IMR-90 (cell line): ENCODE results near the gene ZNHIT1.

Experiments
- BHLHE40 ChIP-seq: fragments of 150-350 bp; IDR thresholded peaks from 2 replicates; pipeline ENCODE4 v1.6.1; 2016; ENCODE audit warnings: mild to moderate bottlenecking, low read depth, low read length
- CEBPB ChIP-seq: IDR thresholded peaks from 2 replicates; pipeline ENCODE4 v1.6.1; 2012; ENCODE audit warnings: low read depth, low read length, improper control_type of control experiment
- FOS ChIP-seq: fragments of 150-350 bp; IDR thresholded peaks from 2 replicates; pipeline ENCODE4 v1.6.1; 2016; ENCODE audit warnings: low read depth, low read length
- MAFK ChIP-seq: IDR thresholded peaks from 2 replicates; pipeline ENCODE4 v1.6.1; 2012; ENCODE audit warnings: low read depth, low read length, improper control_type of control experiment
- MXI1 ChIP-seq: IDR thresholded peaks from 2 replicates; pipeline ENCODE4 v1.6.1; 2012; ENCODE audit warnings: low read depth, mild to moderate bottlenecking, low read length, moderate library complexity, borderline replicate concordance
- NFE2L2 ChIP-seq: fragments of 150-350 bp; IDR thresholded peaks from 2 replicates; pipeline ENCODE4 v1.6.1; 2016; ENCODE audit warnings: low read depth, mild to moderate bottlenecking, low read length
- POLR2A ChIP-seq: IDR thresholded peaks from 2 replicates; pipeline ENCODE4 v1.6.1; 2012; ENCODE audit warnings: mild to moderate bottlenecking, low read depth, low read length
- RAD21 ChIP-seq: IDR thresholded peaks from 2 replicates; pipeline ENCODE4 v1.6.1; 2012; ENCODE audit warnings: low read length, improper control_type of control experiment
- TF ChIP-seq, protein P1 (sequence below): conservative IDR thresholded peaks from 2 replicates; pipeline ENCODE4 v1.5.1; 2012; ENCODE audit warnings: mild to moderate bottlenecking, low read depth, low read length, improper control_type of control experiment
- TF ChIP-seq, protein P2 (sequence below): fragments of 150-350 bp; IDR thresholded peaks from 2 replicates; pipeline ENCODE4 v1.6.1; 2017; ENCODE audit warnings: mild to moderate bottlenecking, antibody characterized with exemption, low read length, low read depth

DNA sequence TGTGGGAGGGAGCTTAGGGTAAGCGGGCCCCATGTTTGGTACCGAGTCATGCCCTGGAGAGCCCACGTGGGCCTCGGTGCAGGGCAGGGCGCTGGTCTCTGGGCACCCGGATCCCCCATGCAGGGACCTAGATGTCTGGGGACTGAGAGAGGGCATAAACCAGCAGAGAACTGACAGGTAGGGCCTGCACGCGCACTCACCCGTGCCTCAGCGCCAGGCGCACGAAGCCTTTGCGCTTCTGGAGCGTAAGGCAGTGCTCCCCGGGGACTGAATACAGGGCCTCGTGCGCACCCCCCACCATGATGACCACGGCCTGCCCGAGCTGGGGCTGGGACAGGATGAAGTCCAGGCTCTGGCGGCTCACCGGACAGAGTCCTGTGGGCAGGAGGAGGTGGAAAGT is 20.0 kb upstream of the ZNHIT1 start:
- TF ChIP-seq RAD21 (no peak), FOS (no peak), MXI1 (no peak), NFE2L2 (no peak), POLR2A (no peak), MAFK (no peak), CEBPB (no peak), BHLHE40 (no peak)
- TF ChIP-seq, protein P1, sequence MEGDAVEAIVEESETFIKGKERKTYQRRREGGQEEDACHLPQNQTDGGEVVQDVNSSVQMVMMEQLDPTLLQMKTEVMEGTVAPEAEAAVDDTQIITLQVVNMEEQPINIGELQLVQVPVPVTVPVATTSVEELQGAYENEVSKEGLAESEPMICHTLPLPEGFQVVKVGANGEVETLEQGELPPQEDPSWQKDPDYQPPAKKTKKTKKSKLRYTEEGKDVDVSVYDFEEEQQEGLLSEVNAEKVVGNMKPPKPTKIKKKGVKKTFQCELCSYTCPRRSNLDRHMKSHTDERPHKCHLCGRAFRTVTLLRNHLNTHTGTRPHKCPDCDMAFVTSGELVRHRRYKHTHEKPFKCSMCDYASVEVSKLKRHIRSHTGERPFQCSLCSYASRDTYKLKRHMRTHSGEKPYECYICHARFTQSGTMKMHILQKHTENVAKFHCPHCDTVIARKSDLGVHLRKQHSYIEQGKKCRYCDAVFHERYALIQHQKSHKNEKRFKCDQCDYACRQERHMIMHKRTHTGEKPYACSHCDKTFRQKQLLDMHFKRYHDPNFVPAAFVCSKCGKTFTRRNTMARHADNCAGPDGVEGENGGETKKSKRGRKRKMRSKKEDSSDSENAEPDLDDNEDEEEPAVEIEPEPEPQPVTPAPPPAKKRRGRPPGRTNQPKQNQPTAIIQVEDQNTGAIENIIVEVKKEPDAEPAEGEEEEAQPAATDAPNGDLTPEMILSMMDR, result no peak
- TF ChIP-seq, protein P2, sequence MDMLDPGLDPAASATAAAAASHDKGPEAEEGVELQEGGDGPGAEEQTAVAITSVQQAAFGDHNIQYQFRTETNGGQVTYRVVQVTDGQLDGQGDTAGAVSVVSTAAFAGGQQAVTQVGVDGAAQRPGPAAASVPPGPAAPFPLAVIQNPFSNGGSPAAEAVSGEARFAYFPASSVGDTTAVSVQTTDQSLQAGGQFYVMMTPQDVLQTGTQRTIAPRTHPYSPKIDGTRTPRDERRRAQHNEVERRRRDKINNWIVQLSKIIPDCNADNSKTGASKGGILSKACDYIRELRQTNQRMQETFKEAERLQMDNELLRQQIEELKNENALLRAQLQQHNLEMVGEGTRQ, result no peak
